HCT116 (cell line): ENCODE data around the gene FOXA1. TPM values are rescaled to one million over a fixed set of nuclear protein-coding genes. Genes with fewer than 3 reads are reported as not detected.

ENCODE experiments used
- ATAC-seq: fragments of 200-7000 bp; cut with Tn5 transposase; 2 replicates; pipeline ENCODE4 v1.9.1; 2020; ENCODE audit warnings: mild to moderate bottlenecking, moderate library complexity
- BruUV-seq: library from RNA; stranded (reverse); fragments of 400-500 nt; replicated peaks from 2 replicates; lab custom pipeline; 2021; lab: Mats Ljungman, UMichigan
- CTCF ChIA-PET: fragments of 300-600 bp; sonication (Branson Sonifier 250); formaldehyde crosslinking; loops from one replicate; lab custom pipeline; 2021; ENCODE audit warnings: antibody characterized with exemption; lab: Charles Lee
- POLR2A ChIA-PET: fragments of 300-600, 350-600 bp; sonication (Branson Sonifier 250); formaldehyde crosslinking; loops from one replicate; lab custom pipeline; 2021; ENCODE audit warnings: antibody characterized with exemption; lab: Charles Lee
- RAD21 ChIA-PET, 2 experiments: fragments of 300-600 bp; sonication (Branson Sonifier 250); formaldehyde crosslinking; loops; one replicate each; lab custom pipeline; 2023; ENCODE audit warnings: low total read pairs in 2 of 2; ENCODE audit not compliant: uncharacterized antibody in 2 of 2, unreplicated experiment in 2 of 2, low non-redundant PET in 1 of 2; lab: Charles Lee
- DNase-seq: peaks from one replicate; pipeline ENCODE4 v3.0.0-alpha.2; 2010; ENCODE audit warnings: low read depth, low spot score
- H2AFZ ChIP-seq: fragments of 200-600 bp; shearing (Covaris generic), sonication (generic); 2 replicates; pipeline ENCODE4 v1.6.1; 2017; ENCODE audit warnings: low read depth, mixed run types, mixed read lengths, antibody characterized with exemption, low read length; ENCODE audit not compliant: poor library complexity, severe bottlenecking
- H3K27ac ChIP-seq: 2 replicates; pipeline ENCODE4 v1.5.1; 2012; ENCODE audit warnings: low read depth, low read length
- H3K27me3 ChIP-seq: fragments of 200-600 bp; sonication (generic); 2 replicates; pipeline ENCODE4 v1.6.1; 2016; ENCODE audit warnings: mixed run types, low read length, mixed read lengths; ENCODE audit not compliant: insufficient read depth
- H3K36me3 ChIP-seq, 2 experiments: fragments of 200-500 bp in 1 of 2; fragments of 200-600 bp in 1 of 2; sonication (Bioruptor generic) in 1 of 2; sonication (generic) in 1 of 2; 2 replicates each; pipeline versions ENCODE4 v1.5.1 to v1.6.1; 2014 to 2016; ENCODE audit warnings: low read length in 2 of 2, inconsistent platforms in 1 of 2, mixed read lengths in 1 of 2, mixed run types in 1 of 2; ENCODE audit not compliant: insufficient read depth in 2 of 2, control insufficient read depth in 1 of 2
- H3K4me1 ChIP-seq, 2 experiments: fragments of 200-600 bp in 1 of 2; sonication (generic) in 1 of 2; 2 replicates each; pipeline versions ENCODE4 v1.5.1 to v1.6.1; 2012 to 2017; ENCODE audit warnings: low read length in 2 of 2, inconsistent platforms in 1 of 2, mild to moderate bottlenecking in 1 of 2, mixed read lengths in 1 of 2, mixed run types in 1 of 2, moderate library complexity in 1 of 2; ENCODE audit not compliant: insufficient read depth in 2 of 2, control insufficient read depth in 1 of 2
- H3K4me2 ChIP-seq: fragments of 200-600 bp; sonication (generic); 2 replicates; pipeline ENCODE4 v1.6.1; 2017; ENCODE audit warnings: mixed run types, low read length, mixed read lengths
- H3K4me3 ChIP-seq, 2 experiments: fragments of 200-600 bp in 1 of 2; sonication (generic) in 1 of 2; replicated peaks in 1 of 2; 2 replicates each; pipeline ENCODE4 v1.5.1; 2011 to 2016; ENCODE audit warnings: low read length in 2 of 2, control low read depth in 1 of 2, low read depth in 1 of 2, mild to moderate bottlenecking in 1 of 2, mixed read lengths in 1 of 2, mixed run types in 1 of 2
- H3K79me2 ChIP-seq: fragments of 200-600 bp; sonication (generic); 2 replicates; pipeline ENCODE4 v1.6.1; 2017; ENCODE audit warnings: mild to moderate bottlenecking, mixed run types, low read length, moderate library complexity, mixed read lengths; ENCODE audit not compliant: insufficient read depth
- H3K9ac ChIP-seq: fragments of 200-600 bp; sonication (generic); 2 replicates; pipeline ENCODE4 v1.6.1; 2016; ENCODE audit warnings: low read length, mixed read lengths
- H3K9me2 ChIP-seq: fragments of 200-600 bp; sonication (generic), shearing (Covaris generic); 2 replicates; pipeline ENCODE4 v1.6.1; 2017; ENCODE audit warnings: mixed run types, mild to moderate bottlenecking, moderate library complexity; ENCODE audit not compliant: insufficient read depth
- H3K9me3 ChIP-seq, 2 experiments: fragments of 200-500 bp in 1 of 2; fragments of 200-600 bp in 1 of 2; sonication (Bioruptor generic) in 1 of 2; sonication (generic) in 1 of 2; 2 replicates each; pipeline ENCODE4 v1.6.1; 2014 to 2017; ENCODE audit warnings: low read length in 2 of 2, mixed read lengths in 2 of 2, inconsistent platforms in 1 of 2, low read depth in 1 of 2, mild to moderate bottlenecking in 1 of 2, mixed run types in 1 of 2, moderate library complexity in 1 of 2; ENCODE audit not compliant: control insufficient read depth in 1 of 2, insufficient read depth in 1 of 2
- H4K20me1 ChIP-seq: fragments of 200-600 bp; sonication (generic), shearing (Covaris generic); 2 replicates; pipeline ENCODE4 v1.6.1; 2017; ENCODE audit warnings: mixed run types, mild to moderate bottlenecking, moderate library complexity; ENCODE audit not compliant: insufficient read depth
- ATF3 ChIP-seq: IDR thresholded peaks from 2 replicates; pipeline ENCODE4 v1.6.1; 2012
- CEBPB ChIP-seq: IDR thresholded peaks from 2 replicates; pipeline ENCODE4 v1.6.1; 2012; ENCODE audit warnings: low read depth
- ELF1 ChIP-seq: IDR thresholded peaks from 2 replicates; pipeline ENCODE4 v1.6.1; 2012; ENCODE audit warnings: low read depth, borderline replicate concordance
- EZH2 ChIP-seq: fragments of 200-600 bp; sonication (generic); IDR thresholded peaks from 2 replicates; pipeline ENCODE4 v1.6.1; 2017; ENCODE audit warnings: antibody characterized with exemption, mixed run types
- EZH2phosphoT487 ChIP-seq: fragments of 200-600 bp; IDR thresholded peaks from 2 replicates; pipeline ENCODE4 v1.6.1; 2018; ENCODE audit warnings: antibody characterized with exemption, borderline replicate concordance
- FOSL1 ChIP-seq: IDR thresholded peaks from 2 replicates; pipeline ENCODE4 v1.6.1; 2012; ENCODE audit warnings: low read depth
- JUND ChIP-seq: IDR thresholded peaks from 2 replicates; pipeline ENCODE4 v1.6.1; 2012
- POLR2A ChIP-seq: IDR thresholded peaks from 2 replicates; pipeline ENCODE4 v1.7.0; 2011; ENCODE audit warnings: borderline replicate concordance; ENCODE audit not compliant: insufficient read depth, insufficient read length; ENCODE audit errors: extremely low read depth
- POLR2AphosphoS5 ChIP-seq: IDR thresholded peaks from 2 replicates; pipeline ENCODE4 v1.6.1; 2011; ENCODE audit warnings: mild to moderate bottlenecking, low read depth, low read length, moderate library complexity
- SIN3A ChIP-seq: IDR thresholded peaks from 2 replicates; pipeline ENCODE4 v1.6.1; 2012; ENCODE audit warnings: low read depth
- SP1 ChIP-seq: IDR thresholded peaks from 2 replicates; pipeline ENCODE4 v1.6.1; 2012; ENCODE audit warnings: low read depth
- SRF ChIP-seq: IDR thresholded peaks from 2 replicates; pipeline ENCODE4 v1.6.1; 2012; ENCODE audit warnings: low read depth
- TCF7L2 ChIP-seq: IDR thresholded peaks from 2 replicates; pipeline ENCODE4 v1.7.0; 2011; ENCODE audit warnings: borderline replicate concordance, inconsistent platforms; ENCODE audit not compliant: insufficient read depth, insufficient read length; ENCODE audit errors: extremely low read depth
- YY1 ChIP-seq: IDR thresholded peaks from 2 replicates; pipeline ENCODE4 v1.6.1; 2011; ENCODE audit warnings: low read length, low read depth, moderate library complexity, mild to moderate bottlenecking; ENCODE audit not compliant: insufficient replicate concordance; ENCODE audit errors: extremely low read depth
- ZBTB33 ChIP-seq: IDR thresholded peaks from 2 replicates; pipeline ENCODE4 v1.6.1; 2011; ENCODE audit warnings: mild to moderate bottlenecking, low read length, moderate library complexity; ENCODE audit not compliant: insufficient replicate concordance; ENCODE audit errors: extremely low read depth
- ZFX ChIP-seq: fragments of 450-650 bp; IDR thresholded peaks from 2 replicates; pipeline ENCODE4 v1.6.1; 2017
- ZNF274 ChIP-seq: fragments of 200-500 bp; sonication (Bioruptor generic); IDR thresholded peaks from 2 replicates; pipeline ENCODE4 v1.6.1; 2014; ENCODE audit warnings: mild to moderate bottlenecking, low read depth, low read length, inconsistent platforms
- intact Hi-C: fragments of 100-400 bp; cut with micrococcal nuclease; formaldehyde crosslinking; loops from 2 replicates; pipeline ENCODE4 v1.10.0; 2022
- total RNA-seq: library from RNA; stranded (reverse); gene quantifications from one replicate; pipeline ENCODE4 v1.2.1, GENCODE V29; 2021; ENCODE audit not compliant: unreplicated experiment

The FOXA1 gene
- total RNA-seq, 1 experiment from 2014 or later, result 1.3 TPM

- no peak overlapping the region for H3K9ac ChIP-seq
- H3K36me3 ChIP-seq, result no peaks in the 10 kb centered on the region
- no peak for ATAC-seq
- RAD21 ChIA-PET, result no interaction called here
- no peak overlapping the region for H3K4me3 ChIP-seq
- no peak overlapping the region for H3K27ac ChIP-seq
- POLR2A ChIA-PET, result no interaction called here
- H2AFZ ChIP-seq, result no peak overlapping the region
- H3K79me2 ChIP-seq, result no peaks in the 10 kb centered on the region
- H3K4me1 ChIP-seq, result no peaks in the 10 kb centered on the region
- no peaks in the 10 kb centered on the region for H3K27me3 ChIP-seq
- H3K4me2 ChIP-seq, result no peak overlapping the region
- no peaks in the 10 kb centered on the region for H3K9me2 ChIP-seq
- BruUV-seq, result no TSS peak
- no peaks in the 10 kb centered on the region for H3K9me3 ChIP-seq
- TF ChIP-seq SP1, result no peak
- TF ChIP-seq FOSL1, result no peak
- TF ChIP-seq ZNF274, result no peak
- no peak for TF ChIP-seq ELF1
- TF ChIP-seq EZH2, result no peak
- TF ChIP-seq SRF, result no peak
- TF ChIP-seq TCF7L2, result no peak
- no peak for TF ChIP-seq ZBTB33
- TF ChIP-seq ATF3, result no peak
- TF ChIP-seq YY1, result no peak
- TF ChIP-seq POLR2A, result no peak
- no peak for TF ChIP-seq CEBPB
- TF ChIP-seq ZFX, result no peak
- no peak for TF ChIP-seq EZH2phosphoT487
- no peak for TF ChIP-seq SIN3A
- TF ChIP-seq JUND, result no peak
- TF ChIP-seq POLR2AphosphoS5, result no peak
- TF ChIP-seq, all 23 proteins: peak for 0
- no peaks in the 10 kb centered on the region for H4K20me1 ChIP-seq
- DNase-seq, result no peak
- CTCF ChIA-PET, result no interaction called here
- intact Hi-C loops, result no loop called here
Measured at GRCh38 chr14:37643701-37644100, 48.7 kb upstream of the FOXA1 start.
